ENCODE data around the gene CCDC107.
"Not testable (repeated sequence)": the region's sequence is repeated elsewhere in the genome, so short reads cannot be mapped to it uniquely, and the experiment has no call there.

The CCDC107 gene

DNA sequence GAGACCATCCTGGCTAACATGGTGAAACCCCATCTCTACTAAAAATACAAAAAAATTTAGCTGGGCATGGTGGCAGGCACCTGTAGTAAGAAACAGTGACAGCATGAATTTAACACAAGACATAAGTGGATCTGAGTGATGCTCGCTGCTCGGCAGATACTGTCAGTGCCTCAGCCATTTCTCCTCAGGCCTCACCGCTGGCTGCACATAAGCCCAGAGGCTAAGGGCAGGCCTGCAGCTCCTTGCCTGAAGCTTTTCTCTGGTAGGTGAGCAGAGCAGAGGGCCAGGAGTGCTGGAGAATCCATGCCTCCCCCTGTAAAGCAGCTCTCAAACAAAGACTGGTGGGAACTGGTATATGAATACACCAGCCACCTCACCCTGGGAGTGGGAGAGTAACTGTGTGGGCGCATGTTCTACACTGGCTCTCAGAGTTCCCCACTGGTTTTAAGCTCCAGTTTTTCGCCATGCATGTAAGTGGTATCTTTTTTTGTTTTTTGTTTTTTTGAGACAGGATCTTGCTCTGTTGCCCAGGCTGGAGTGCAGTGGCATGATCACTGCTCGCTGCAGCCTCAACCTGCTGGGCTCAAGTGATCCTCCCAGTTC, 29.6 kb upstream of the CCDC107 start:
- no peak overlapping the region for H3K4me3 ChIP-seq (replicated peaks; ENCODE audit: low read depth, low read length)
- DNase-seq (ENCODE audit: low read depth) = no peak
- TF ChIP-seq, protein P1, sequence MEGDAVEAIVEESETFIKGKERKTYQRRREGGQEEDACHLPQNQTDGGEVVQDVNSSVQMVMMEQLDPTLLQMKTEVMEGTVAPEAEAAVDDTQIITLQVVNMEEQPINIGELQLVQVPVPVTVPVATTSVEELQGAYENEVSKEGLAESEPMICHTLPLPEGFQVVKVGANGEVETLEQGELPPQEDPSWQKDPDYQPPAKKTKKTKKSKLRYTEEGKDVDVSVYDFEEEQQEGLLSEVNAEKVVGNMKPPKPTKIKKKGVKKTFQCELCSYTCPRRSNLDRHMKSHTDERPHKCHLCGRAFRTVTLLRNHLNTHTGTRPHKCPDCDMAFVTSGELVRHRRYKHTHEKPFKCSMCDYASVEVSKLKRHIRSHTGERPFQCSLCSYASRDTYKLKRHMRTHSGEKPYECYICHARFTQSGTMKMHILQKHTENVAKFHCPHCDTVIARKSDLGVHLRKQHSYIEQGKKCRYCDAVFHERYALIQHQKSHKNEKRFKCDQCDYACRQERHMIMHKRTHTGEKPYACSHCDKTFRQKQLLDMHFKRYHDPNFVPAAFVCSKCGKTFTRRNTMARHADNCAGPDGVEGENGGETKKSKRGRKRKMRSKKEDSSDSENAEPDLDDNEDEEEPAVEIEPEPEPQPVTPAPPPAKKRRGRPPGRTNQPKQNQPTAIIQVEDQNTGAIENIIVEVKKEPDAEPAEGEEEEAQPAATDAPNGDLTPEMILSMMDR (IDR thresholded peaks at IDR 0.05; ENCODE audit: low read length, missing control alignments) = no peak

DNA sequence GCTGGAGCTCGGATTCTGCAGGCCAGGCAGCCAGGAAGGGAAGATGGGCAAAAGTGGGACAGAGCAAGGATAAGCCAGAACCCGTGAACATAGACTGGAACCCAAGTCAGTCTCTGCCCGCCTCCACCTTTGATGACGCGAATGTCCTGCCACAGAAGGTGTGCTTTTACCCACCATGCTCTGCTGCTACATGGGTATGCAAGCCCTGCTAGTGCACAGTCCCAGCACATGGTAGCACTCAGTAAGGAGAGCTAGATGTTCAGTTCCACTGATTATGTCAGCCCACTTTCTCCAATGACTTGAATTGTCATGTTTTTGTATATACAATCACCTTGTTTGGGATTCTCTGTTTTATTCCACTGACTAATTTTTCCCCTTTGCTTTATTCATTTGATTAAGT, 28.5 kb upstream of the CCDC107 start:
- no peak for DNase-seq (ENCODE audit: low read depth)

GRCh38 chr9:35635730-35636129, 22.4 kb upstream of the CCDC107 start:
- no peak overlapping the region for H3K4me3 ChIP-seq (replicated peaks; ENCODE audit: low read depth, low read length)
- TF ChIP-seq, protein P1 (IDR thresholded peaks at IDR 0.05; ENCODE audit: low read length, missing control alignments) = no peak
- no peak for DNase-seq (ENCODE audit: low read depth)

More for the DNA sequence above, 28.5 kb upstream of the CCDC107 start:
- TF ChIP-seq, protein P1 (IDR thresholded peaks at IDR 0.05; ENCODE audit: low read length, missing control alignments) = no peak
- no peak overlapping the region for H3K4me3 ChIP-seq (replicated peaks; ENCODE audit: low read depth, low read length)

DNA sequence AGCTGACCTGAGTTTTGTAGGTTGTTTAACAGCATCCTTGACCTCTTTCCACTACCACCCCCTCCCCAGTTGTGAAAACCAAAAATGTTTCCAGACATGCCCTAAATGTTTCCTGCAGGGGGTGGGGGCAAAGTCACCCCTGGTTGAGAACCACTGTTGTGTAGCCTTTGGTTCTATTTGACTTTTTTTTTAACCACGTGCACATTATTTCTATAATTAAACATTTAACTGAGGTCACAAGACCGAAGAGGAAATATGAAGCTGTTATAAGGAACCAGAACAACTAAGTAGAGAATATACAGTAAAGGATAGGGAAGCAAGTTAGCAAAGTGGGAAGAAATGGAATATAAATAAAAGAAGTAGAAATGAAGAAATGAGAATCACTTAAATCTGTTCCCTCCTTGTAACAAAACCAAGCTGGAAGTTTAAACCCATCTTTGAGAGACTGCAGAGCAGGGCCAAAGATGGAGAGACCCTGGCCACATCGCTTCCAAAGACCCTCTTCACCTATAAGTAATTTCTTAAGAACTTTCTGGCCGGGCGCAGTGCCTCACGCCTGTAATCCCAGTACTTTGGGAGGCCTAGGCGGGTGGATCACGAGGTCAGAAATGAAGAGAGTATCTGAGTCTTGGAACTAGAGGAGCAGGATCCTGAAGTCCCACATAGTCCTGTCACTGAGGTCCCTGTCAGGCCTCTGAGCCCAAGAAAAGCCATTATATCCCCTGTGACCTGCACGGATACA, 21.8 kb upstream of the CCDC107 start:
- DNase-seq (ENCODE audit: low read depth) = no peak
- TF ChIP-seq, protein P1 (IDR thresholded peaks at IDR 0.05; ENCODE audit: low read length, missing control alignments) = no peak
- H3K4me3 ChIP-seq (replicated peaks; ENCODE audit: low read depth, low read length) = no peak overlapping the region

DNA sequence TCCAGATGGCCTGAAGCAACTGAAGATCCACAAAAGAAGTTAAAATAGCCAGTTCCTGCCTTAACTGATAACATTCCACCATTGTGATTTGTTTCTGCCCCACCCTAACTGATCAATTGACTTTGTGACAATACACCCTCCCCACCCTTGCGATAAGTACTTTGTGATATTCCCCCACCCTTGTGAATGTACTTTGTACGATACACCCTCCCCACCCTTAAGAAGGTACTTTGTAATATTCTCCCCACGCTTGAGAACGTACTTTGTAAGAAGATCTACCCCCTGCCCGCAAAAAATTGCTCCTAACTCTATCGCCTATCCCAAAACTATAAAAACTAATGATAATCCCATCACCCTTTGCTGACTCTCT, 21.2 kb upstream of the CCDC107 start:
- not testable (repeated sequence) for H3K4me3 ChIP-seq (replicated peaks; ENCODE audit: low read depth, low read length); DNase-seq (ENCODE audit: low read depth)

DNA sequence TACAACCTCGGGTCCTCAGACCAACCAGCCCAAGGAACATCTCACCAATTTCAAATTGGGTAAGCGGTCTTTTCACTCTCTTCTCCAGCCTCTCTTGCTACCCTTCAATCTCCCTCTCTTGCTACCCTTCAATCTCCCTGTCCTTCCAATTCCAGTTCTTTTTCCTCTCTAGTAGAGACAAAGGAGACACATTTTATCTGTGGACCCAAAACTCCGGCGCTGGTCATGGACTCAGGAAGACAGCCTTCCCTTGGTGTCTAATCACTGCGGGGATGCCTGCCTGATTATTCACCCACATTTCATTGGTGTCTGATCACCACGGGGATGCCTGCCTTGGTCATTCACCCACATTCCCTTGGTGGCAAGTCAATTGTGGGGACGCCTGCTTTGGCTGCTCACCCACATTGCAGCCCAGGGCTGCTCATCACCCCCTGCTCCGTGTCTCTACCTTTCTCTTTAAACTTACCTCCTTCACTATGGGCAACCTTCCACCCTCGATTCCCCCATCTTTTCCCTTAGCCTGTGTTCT, 20.6 kb upstream of the CCDC107 start:
- not testable (repeated sequence) for DNase-seq (ENCODE audit: low read depth); H3K4me3 ChIP-seq (replicated peaks; ENCODE audit: low read depth, low read length)

DNA sequence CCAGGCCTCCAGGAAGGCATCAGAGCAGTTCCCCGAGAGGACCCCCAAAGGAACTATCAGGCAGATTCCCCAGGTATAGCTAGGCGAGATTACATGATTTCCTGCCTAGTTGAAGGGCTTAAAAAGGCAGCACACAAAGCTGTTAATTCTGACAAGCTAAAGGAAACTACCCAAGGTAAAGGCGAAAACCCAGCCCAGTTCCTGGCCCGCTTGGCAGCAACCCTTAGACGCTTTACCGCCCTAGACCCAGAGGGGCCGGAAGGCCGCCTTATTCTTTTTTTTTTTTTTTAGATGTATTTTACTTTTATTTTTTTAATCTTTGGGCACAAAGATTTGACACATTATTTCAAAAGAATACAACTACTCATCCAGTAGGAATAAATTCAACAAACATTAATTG, 19.3 kb upstream of the CCDC107 start:
- not testable (repeated sequence) for DNase-seq (ENCODE audit: low read depth)

DNA sequence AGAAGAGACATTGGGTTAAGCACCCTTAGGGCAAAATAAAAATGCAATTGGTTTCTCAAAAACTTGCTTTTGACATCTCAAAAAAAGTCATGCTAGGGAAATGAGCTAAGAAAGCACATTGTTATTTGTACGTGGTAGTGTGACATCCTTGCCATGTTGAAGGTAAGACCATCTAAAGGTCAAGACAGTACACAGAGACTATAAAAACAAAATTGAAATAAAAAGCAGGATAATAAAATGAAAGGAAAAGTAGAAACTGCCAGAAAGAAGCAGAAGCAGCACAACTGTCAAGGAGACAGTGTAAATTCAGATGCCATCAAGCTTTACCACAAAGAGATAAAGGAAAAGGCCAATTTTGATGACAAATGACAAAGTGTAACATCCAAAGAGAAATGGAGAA, 18.9 kb upstream of the CCDC107 start:
- not testable (repeated sequence) for H3K4me3 ChIP-seq (replicated peaks; ENCODE audit: low read depth, low read length); DNase-seq (ENCODE audit: low read depth)

More for the DNA sequence above, 19.3 kb upstream of the CCDC107 start:
- H3K4me3 ChIP-seq (replicated peaks; ENCODE audit: low read depth, low read length) = not testable (repeated sequence)

DNA sequence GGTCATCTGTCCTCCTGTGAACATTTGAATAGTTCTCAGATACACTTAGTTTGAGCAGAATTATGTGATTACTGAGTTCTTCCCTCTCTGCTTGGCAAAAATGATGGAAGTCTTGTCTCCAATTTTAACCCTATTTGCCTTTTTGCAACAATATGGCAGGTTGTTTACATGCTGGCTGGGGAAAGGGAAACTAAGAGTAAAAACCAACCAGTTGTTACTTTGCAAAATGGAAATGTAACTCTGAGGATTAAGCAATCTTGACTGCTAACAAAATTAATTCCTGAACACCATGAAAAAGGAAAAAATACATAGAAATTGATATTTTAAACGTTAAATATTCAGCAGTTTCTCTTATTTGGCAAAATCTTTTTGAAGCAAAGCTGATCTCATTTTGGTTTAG, 18.5 kb upstream of the CCDC107 start:
- no peak for DNase-seq (ENCODE audit: low read depth)
- H3K4me3 ChIP-seq (replicated peaks; ENCODE audit: low read depth, low read length) = no peak overlapping the region
- TF ChIP-seq, protein P1 (IDR thresholded peaks at IDR 0.05; ENCODE audit: low read length, missing control alignments) = no peak

GRCh38 chr9:35640431-35640830, 17.7 kb upstream of the CCDC107 start:
- not testable (repeated sequence) for H3K4me3 ChIP-seq (replicated peaks; ENCODE audit: low read depth, low read length); DNase-seq (ENCODE audit: low read depth)

DNA sequence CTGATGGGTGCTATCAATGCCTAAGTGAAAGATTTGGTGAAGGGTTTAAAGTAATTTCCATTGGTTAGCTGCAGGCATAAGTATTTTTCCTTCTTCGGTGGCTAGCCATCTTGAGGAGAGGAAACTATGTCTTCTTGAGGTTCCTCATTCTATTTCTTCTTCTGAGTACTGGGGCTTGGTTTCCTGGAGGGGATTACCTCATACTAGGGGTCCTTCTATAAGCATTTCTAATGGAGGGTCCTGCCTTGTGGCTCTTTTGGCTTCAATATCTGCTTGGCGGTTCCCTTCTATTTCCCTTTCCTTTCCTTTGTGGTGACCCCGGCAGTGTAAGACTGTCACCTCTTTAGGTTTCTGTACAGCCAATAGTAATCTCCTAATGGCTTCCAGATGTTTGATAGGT, 16.6 kb upstream of the CCDC107 start:
- DNase-seq (ENCODE audit: low read depth); H3K4me3 ChIP-seq (replicated peaks; ENCODE audit: low read depth, low read length): not testable (repeated sequence)

Measured in fibroblast of pulmonary artery (primary cell).